Esophagus muscularis mucosa (tissue), 3 donors: ENCODE measurements around the gene ADGRV1.

Experiments used
- EP300 ChIP-seq: sonication (generic); formaldehyde crosslinking; IDR thresholded peaks from one replicate; pipeline ENCODE4 v1.6.1; 2017; ENCODE audit warnings: antibody characterized with exemption
- TF ChIP-seq, protein P1 (sequence below), 3 experiments: fragments of 200-600 bp in 2 of 3; fragments of 450-650 bp in 1 of 3; sonication (generic) in 2 of 3; IDR thresholded peaks; one replicate each; pipeline ENCODE4 v1.5.1; 2017 to 2019; ENCODE audit warnings: antibody characterized with exemption in 3 of 3, mild to moderate bottlenecking in 2 of 3, moderate library complexity in 1 of 3

- TF ChIP-seq, protein P1, sequence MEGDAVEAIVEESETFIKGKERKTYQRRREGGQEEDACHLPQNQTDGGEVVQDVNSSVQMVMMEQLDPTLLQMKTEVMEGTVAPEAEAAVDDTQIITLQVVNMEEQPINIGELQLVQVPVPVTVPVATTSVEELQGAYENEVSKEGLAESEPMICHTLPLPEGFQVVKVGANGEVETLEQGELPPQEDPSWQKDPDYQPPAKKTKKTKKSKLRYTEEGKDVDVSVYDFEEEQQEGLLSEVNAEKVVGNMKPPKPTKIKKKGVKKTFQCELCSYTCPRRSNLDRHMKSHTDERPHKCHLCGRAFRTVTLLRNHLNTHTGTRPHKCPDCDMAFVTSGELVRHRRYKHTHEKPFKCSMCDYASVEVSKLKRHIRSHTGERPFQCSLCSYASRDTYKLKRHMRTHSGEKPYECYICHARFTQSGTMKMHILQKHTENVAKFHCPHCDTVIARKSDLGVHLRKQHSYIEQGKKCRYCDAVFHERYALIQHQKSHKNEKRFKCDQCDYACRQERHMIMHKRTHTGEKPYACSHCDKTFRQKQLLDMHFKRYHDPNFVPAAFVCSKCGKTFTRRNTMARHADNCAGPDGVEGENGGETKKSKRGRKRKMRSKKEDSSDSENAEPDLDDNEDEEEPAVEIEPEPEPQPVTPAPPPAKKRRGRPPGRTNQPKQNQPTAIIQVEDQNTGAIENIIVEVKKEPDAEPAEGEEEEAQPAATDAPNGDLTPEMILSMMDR (IDR thresholded peaks at IDR 0.05) = no peak
- no peak for TF ChIP-seq EP300
These were observed 460.2 kb downstream of the ADGRV1 start for GRCh38 chr5:91018712-91019371.
